ENCODE data around the gene TMEM183A.

- TF ChIP-seq POLR2A (IDR thresholded peaks at IDR 0.05; ENCODE audit: low read length) (no peak), GATA1 (IDR thresholded peaks at IDR 0.05; ENCODE audit: low read depth, low read length) (no peak)
Observed at GRCh38 chr1:202964791-202965410, 42.3 kb upstream of the TMEM183A start.

Data from erythroblast (primary cell).